ENCODE results near the gene SDK1. TPM values are rescaled to one million over a fixed set of nuclear protein-coding genes. Genes with fewer than 3 reads are reported as not detected.

The SDK1 gene
- total and polyA plus RNA-seq, 2 of the 8 experiments (the other 6 are each of a cell fraction or from before 2014, with no cell fraction given), result 3.3 to 7.2 TPM

DNA sequence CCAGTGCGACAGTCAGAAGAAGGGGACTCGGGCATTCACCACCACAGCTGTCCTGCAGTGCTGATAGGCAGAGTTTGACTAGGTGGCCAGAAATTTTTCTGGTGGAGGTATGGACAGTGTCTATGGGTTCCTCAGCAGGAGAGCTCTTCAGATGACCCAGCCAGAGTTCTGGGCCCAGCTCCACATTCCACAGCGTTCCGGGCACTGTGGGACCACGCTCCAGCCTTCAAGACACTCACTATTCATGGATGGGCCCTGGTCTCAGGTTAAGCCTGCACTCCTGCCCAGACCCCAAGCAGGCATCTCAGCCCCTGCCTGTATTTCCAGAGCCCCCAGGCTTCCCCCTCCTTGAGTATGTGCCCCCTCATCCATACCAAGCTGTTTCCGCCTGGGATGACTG lies 884.1 kb downstream of the SDK1 start:
- Histone ChIP-seq H2AFZ (ENCODE audit: low read length) (no peak overlapping the region), H2BK15ac (ENCODE audit: low read length) (no peak overlapping the region), H3K23me2 (ENCODE audit: low read depth, low read length) (no peaks in the 10 kb centered on the region), H2AK5ac (ENCODE audit: low read depth, low read length) (no peak overlapping the region), H3K4ac (replicated peaks; ENCODE audit: insufficient read length, low read depth, low read length) (no peak overlapping the region), H4K8ac (ENCODE audit: extremely low read depth, insufficient read depth, low read length) (no peak overlapping the region), H2BK5ac (ENCODE audit: low read depth, low read length) (no peak overlapping the region), H4K20me1 (replicated peaks in 1 of 2; ENCODE audit: control insufficient read depth in 1 of 2, insufficient read depth in 2 of 2, low read length in 2 of 2) (no peaks in the 10 kb centered on the region), H3K9me3 (ENCODE audit: insufficient read depth in 2 of 2, low read depth in 1 of 2, low read length in 1 of 2) (peaks cover 8% of the 10 kb centered on the region in 2 experiments; a peak in 1 of 4 replicates), H3K27ac (ENCODE audit: low read depth, low read length) (no peak overlapping the region), H3K79me1 (ENCODE audit: low read depth, low read length) (no peaks in the 10 kb centered on the region), H4K5ac (ENCODE audit: insufficient read length, low read depth, low read length) (no peak overlapping the region), H3K4me3 (ENCODE audit: extremely low read depth in 1 of 4, insufficient read depth in 2 of 4, low read depth in 3 of 4, low read length in 4 of 4) (no peak overlapping the region), H3K14ac (ENCODE audit: insufficient read length) (no peak overlapping the region), H3K36me3 (ENCODE audit: control insufficient read depth in 2 of 4, insufficient read depth in 4 of 4, low read length in 3 of 4) (no peaks in the 10 kb centered on the region), H3K79me2 (ENCODE audit: control insufficient read depth in 1 of 2, insufficient read depth in 2 of 2, low read length in 2 of 2) (no peaks in the 10 kb centered on the region), H3K4me1 (replicated peaks in 1 of 4; ENCODE audit: control insufficient read depth in 3 of 4, insufficient read depth in 4 of 4, low read length in 3 of 4) (peaks cover 0 to 1% (median under 1%) of the 10 kb centered on the region in 4 experiments; a peak in 1 of 7 replicates), H2BK20ac (ENCODE audit: low read length) (no peak overlapping the region), H3K23ac (ENCODE audit: insufficient read length) (no peak overlapping the region), H3K4me2 (ENCODE audit: insufficient read depth in 1 of 2, low read depth in 2 of 2, low read length in 2 of 2) (no peak overlapping the region), H3K18ac (ENCODE audit: extremely low read depth, low read length) (no peak overlapping the region), H3K9ac (replicated peaks in 1 of 4; ENCODE audit: extremely low read depth in 1 of 4, low read depth in 3 of 4, low read length in 3 of 4) (no peak overlapping the region), H4K91ac (replicated peaks; ENCODE audit: insufficient read length, low read length) (no peak overlapping the region), H2BK12ac (ENCODE audit: low read depth, low read length) (no peak overlapping the region), H3K56ac (replicated peaks; ENCODE audit: insufficient read length, low read depth, low read length) (no peak overlapping the region), H2BK120ac (replicated peaks; ENCODE audit: low read depth, low read length) (no peak overlapping the region), H3K27me3 (replicated peaks in 1 of 4; ENCODE audit: control insufficient read depth in 3 of 4, extremely low read depth in 1 of 4, insufficient read depth in 3 of 4, low read length in 3 of 4) (no peaks in the 10 kb centered on the region)
- DNase-seq (ENCODE audit: low read depth in 1 of 2, low spot score in 2 of 2) (no peak), FAIRE-seq (no peak)
- no peak for TF ChIP-seq FOSL1 (IDR thresholded peaks at IDR 0.05; ENCODE audit: insufficient read depth, low read depth, low read length)
- no peak for TF ChIP-seq SP2 (IDR thresholded peaks at IDR 0.05; ENCODE audit: low read length)
- TF ChIP-seq RXRA (IDR thresholded peaks at IDR 0.05; ENCODE audit: insufficient read depth, low read depth, low read length), result no peak
- TF ChIP-seq BACH1 (IDR thresholded peaks at IDR 0.05; ENCODE audit: low read length), result no peak
- no peak for TF ChIP-seq CREB1 (IDR thresholded peaks at IDR 0.05)
- TF ChIP-seq BCL11A (IDR thresholded peaks at IDR 0.05; ENCODE audit: low read depth in 2 of 2, low read length in 2 of 2), result no peak
- no peak for TF ChIP-seq GABPA (IDR thresholded peaks at IDR 0.05; ENCODE audit: borderline replicate concordance, insufficient read depth, low read length)
- TF ChIP-seq SRF (IDR thresholded peaks at IDR 0.05; ENCODE audit: low read depth, low read length), result no peak
- TF ChIP-seq RBBP5 (IDR thresholded peaks at IDR 0.05; ENCODE audit: borderline replicate concordance, low read depth, low read length), result no peak
- POLR2A ChIA-PET (ENCODE audit: partially characterized antibody), result no interaction called here
- 85% methylated on average over 6 of the region's 6 CpGs; no CpG with 5 or more reads in 1 of the 2 experiments for WGBS, 2 experiments (ENCODE audit: extremely low coverage in 1 of 2, insufficient coverage in 1 of 2, insufficient read length in 1 of 2, insufficient replicate concordance in 2 of 2, low coverage in 1 of 2, low lambda C conversion rate in 2 of 2, missing lambda C conversion rate in 1 of 2)
- CTCF ChIA-PET (ENCODE audit: partially characterized antibody), result interaction anchor here (0.9 to 1.8 kb wide), 4 partner anchors 8 to 82 kb away, joined by 3 to 6 read pairs (median 4); no protein-coding TSS in a partner anchor
